GM19240 (cell line): Measurements from ENCODE around the gene ABCG8.
"Not testable (repeated sequence)": the region's sequence is repeated elsewhere in the genome, so short reads cannot be mapped to it uniquely, and the experiment has no call there.

Experiments used
- DNase-seq: peaks from one replicate; pipeline ENCODE4 v3.0.0; 2011; ENCODE audit warnings: low spot score; ENCODE audit not compliant: insufficient read length

ABCG8 gene

DNA sequence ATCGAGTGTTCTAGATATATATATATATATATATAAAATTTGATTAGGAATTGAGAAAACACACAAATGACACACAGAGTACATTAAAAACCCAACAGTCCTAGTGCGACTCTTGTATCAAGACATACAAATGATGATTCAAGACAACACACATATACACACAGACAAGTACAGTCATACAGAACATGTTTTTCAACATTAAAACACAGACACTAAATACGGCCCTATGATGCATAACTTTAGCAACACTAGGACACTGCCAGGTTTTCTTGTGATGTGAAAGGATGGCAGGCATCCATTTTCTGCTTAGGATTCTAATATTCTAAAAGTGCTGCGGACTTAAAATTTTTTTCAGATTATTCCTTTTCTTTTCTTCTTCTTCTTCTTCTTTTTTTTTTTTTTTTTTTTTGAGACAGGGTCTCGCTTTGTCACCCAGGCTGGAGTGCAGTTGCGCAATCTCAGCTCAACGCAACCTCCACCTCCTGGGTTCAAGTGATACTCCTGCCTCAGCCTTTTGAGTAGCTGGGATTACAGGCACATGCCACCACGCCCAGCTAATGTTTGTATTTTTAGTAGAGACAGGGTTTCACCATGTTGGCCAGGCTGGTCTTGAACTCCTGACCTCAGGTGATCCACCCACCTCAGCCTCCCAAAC lies 72.5 kb downstream of the ABCG8 start:
- not testable (repeated sequence) for DNase-seq

DNA sequence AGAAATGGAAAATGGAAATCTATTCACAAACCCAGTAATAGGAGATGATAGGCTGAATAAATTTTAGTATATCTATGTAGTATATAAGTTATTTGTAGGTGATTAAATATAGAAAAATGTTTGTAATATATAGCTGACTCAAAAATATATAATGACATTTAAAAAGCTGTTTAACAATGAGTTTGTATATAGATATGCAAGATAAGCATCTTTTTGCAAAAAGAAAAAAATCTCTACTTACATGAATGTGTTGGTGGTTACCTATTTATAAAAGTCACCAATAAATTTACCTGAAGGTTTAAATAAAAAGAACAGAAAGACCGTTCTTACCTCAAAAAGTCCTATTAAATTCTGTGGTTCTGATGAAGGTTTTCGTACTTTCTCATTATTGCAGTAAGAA lies 85.7 kb downstream of the ABCG8 start:
- DNase-seq: no peak

- DNase-seq: no peak
These were observed 86.7 kb downstream of the ABCG8 start for GRCh38 chr2:43925431-43925830.

DNA sequence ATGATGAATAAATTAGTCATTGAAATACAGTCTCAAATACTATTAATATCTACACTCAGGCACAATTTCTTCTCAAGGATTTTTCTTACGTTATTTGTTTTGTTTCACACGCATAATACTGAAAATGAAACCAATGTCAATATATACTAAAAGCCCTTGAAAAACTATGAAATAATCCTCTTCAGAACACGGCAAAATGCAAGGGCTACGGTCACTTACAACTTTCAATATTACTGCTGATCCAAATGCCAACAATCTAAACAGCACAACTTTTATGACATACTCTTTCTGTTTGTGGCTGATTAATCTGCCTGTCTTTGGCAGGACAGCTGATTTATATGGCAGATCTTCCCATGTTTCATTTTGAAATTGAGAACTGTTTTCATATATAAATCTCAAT lies 88.7 kb downstream of the ABCG8 start:
- no peak for DNase-seq

- DNase-seq: no peak
These were observed 92.5 kb downstream of the ABCG8 start for GRCh38 chr2:43931293-43931692.
